ENCODE data around the gene NTNG2. TPM values are rescaled to one million over a fixed set of nuclear protein-coding genes. Genes with fewer than 3 reads are reported as not detected.

Gene NTNG2
- total and polyA plus RNA-seq, 7 donors, result 0.01 to 1.3 (median 0.20) TPM

- WGBS, 3 donors, result 77 to 84% (median 78%) methylated on average over 4 of the region's 4 CpGs
- H3K4me3 ChIP-seq, result no peak overlapping the region
Observed at GRCh38 chr9:132283165-132283564, 121.3 kb downstream of the NTNG2 start.

GRCh38 chr9:132283863-132284262 lies 122.0 kb downstream of the NTNG2 start:
- H3K4me1 ChIP-seq, result peaks cover 6% of the 10 kb centered on the region
- no peak for ATAC-seq
- TF ChIP-seq CTCF (IDR thresholded peaks at IDR 0.05), result no peak
- intact Hi-C loops (cut with DNase I), result loop anchor here (10.0 kb wide), 1 partner anchor 1149 kb away; no protein-coding TSS in a partner anchor
- no peaks in the 10 kb centered on the region for H3K9me3 ChIP-seq
- DNase-seq, result no peak
- H3K27me3 ChIP-seq (ENCODE audit: insufficient read depth in 3 of 3, low read length in 2 of 3), result no peaks in the 10 kb centered on the region
- H3K4me3 ChIP-seq, result no peak overlapping the region
- H3K27ac ChIP-seq, result no peak overlapping the region
- peaks cover 12 to 100% of the 10 kb centered on the region in 2 donors for H3K36me3 ChIP-seq (ENCODE audit: insufficient read depth in 1 of 2, low read depth in 1 of 2)
- WGBS, 3 donors, result 87 to 90% (median 89%) methylated on average over 7 of the region's 7 CpGs

More at GRCh38 chr9:132283165-132283564, 121.3 kb downstream of the NTNG2 start:
- Histone ChIP-seq H3K36me3 (ENCODE audit: insufficient read depth in 1 of 2, low read depth in 1 of 2) (peaks cover 12 to 100% of the 10 kb centered on the region in 2 donors), H3K27ac (no peak overlapping the region), H3K4me1 (no peaks in the 10 kb centered on the region), H3K27me3 (ENCODE audit: insufficient read depth in 3 of 3, low read length in 2 of 3) (no peaks in the 10 kb centered on the region), H3K9me3 (no peaks in the 10 kb centered on the region)
- intact Hi-C loops (cut with DNase I), result loop anchor here (10.0 kb wide), 1 partner anchor 1148 kb away; no protein-coding TSS in a partner anchor
- TF ChIP-seq CTCF (IDR thresholded peaks at IDR 0.05), result no peak
- ATAC-seq (no peak), DNase-seq (no peak)

GRCh38 chr9:132287256-132287760 lies 125.5 kb downstream of the NTNG2 start:
- peaks cover 10% of the 10 kb centered on the region for H3K4me1 ChIP-seq
- peaks cover 11 to 73% of the 10 kb centered on the region in 2 donors for H3K36me3 ChIP-seq (ENCODE audit: insufficient read depth in 1 of 2, low read depth in 1 of 2)

GRCh38 chr9:132288361-132288760 lies 126.5 kb downstream of the NTNG2 start:
- H3K27me3 ChIP-seq (ENCODE audit: insufficient read depth in 3 of 3, low read length in 2 of 3), result no peaks in the 10 kb centered on the region
- 8 to 25% (median 8%) methylated on average over 1 of the region's 1 CpG for WGBS, 3 donors
- H3K4me1 ChIP-seq, result peaks cover 10% of the 10 kb centered on the region
- no peak overlapping the region for H3K4me3 ChIP-seq
- H3K9me3 ChIP-seq, result no peaks in the 10 kb centered on the region
- intact Hi-C loops (cut with DNase I), result loop anchor here (10.0 kb wide), 1 partner anchor 1154 kb away; no protein-coding TSS in a partner anchor
- ATAC-seq (no peak), DNase-seq (no peak)
- TF ChIP-seq CTCF (IDR thresholded peaks at IDR 0.05), result no peak
- peak overlapping the region; percentile 33 for H3K27ac ChIP-seq
- H3K36me3 ChIP-seq (ENCODE audit: insufficient read depth in 1 of 2, low read depth in 1 of 2), result peaks cover 9 to 70% of the 10 kb centered on the region in 2 donors

More at GRCh38 chr9:132287256-132287760, 125.5 kb downstream of the NTNG2 start:
- Histone ChIP-seq H3K27me3 (ENCODE audit: insufficient read depth in 3 of 3, low read length in 2 of 3) (no peaks in the 10 kb centered on the region), H3K27ac (no peak overlapping the region), H3K9me3 (no peaks in the 10 kb centered on the region), H3K4me3 (no peak overlapping the region)
- no peak for TF ChIP-seq CTCF (IDR thresholded peaks at IDR 0.05)
- intact Hi-C loops (cut with DNase I), result loop anchor here (10.0 kb wide), 1 partner anchor 1153 kb away; no protein-coding TSS in a partner anchor
- no peak for DNase-seq
- no peak for ATAC-seq
- WGBS, 3 donors, result 86 to 89% (median 87%) methylated on average over 3 of the region's 3 CpGs

All from psoas muscle (tissue), 8 donors.